ENCODE measurements around the gene RPS19.

DNA sequence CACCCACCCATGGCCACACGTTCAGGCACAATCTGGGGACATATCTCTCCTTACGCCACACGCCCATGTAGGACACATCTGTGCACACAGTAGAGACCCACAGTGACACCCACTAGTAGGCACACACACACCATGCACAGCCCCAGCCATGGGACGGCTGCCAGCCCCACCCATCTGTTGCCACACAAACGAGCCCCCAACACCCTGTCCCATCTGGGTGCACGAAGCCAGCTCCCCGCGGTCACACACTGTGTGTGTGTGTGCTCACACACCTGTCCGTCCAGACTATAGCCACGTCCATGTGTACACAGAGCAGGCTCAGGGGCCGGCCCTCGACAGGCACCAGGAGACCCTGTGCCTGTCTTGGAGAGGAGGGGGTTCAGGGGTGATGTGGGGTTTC is 57.6 kb downstream of the RPS19 start:
- TF ChIP-seq GATA2 (IDR thresholded peaks at IDR 0.05; ENCODE audit: low read depth, low read length) (no peak), GATA3 (IDR thresholded peaks at IDR 0.05; ENCODE audit: low read depth, low read length) (no peak)
